CD4-positive, alpha-beta memory T cell (primary cell): ENCODE data around the gene ADAD2. TPM values are rescaled to one million over a fixed set of nuclear protein-coding genes. Genes with fewer than 3 reads are reported as not detected.

Experiments used
- CTCF ChIA-PET: fragments of 350-600 bp; sonication (Branson Sonifier 250); formaldehyde crosslinking; loops from one replicate; lab custom pipeline; 2021; ENCODE audit warnings: inconsistent platforms; ENCODE audit not compliant: partially characterized antibody; lab: Charles Lee
- POLR2A ChIA-PET: fragments of 350-600 bp; sonication (Branson Sonifier 250); formaldehyde crosslinking; loops from one replicate; lab custom pipeline; 2021; ENCODE audit not compliant: partially characterized antibody; lab: Charles Lee
- DNase-seq, 5 donors: peaks; one replicate each; pipeline versions ENCODE4 v3.0.0 to v3.0.0-alpha.2; 2020 to 2022; ENCODE audit warnings: mixed read lengths in 1 of 5
- H3K27ac ChIP-seq: one replicate; pipeline ENCODE4 v1.7.0; 2013; ENCODE audit warnings: low read depth, low read length
- H3K27me3 ChIP-seq: 2 replicates; pipeline ENCODE4 v1.7.0; 2013; ENCODE audit warnings: mild to moderate bottlenecking, low read length, moderate library complexity; ENCODE audit not compliant: insufficient read depth
- H3K36me3 ChIP-seq: 2 replicates; pipeline ENCODE4 v1.7.0; 2013; ENCODE audit warnings: mild to moderate bottlenecking, low read length, moderate library complexity; ENCODE audit not compliant: insufficient read depth
- H3K4me1 ChIP-seq: 2 replicates; pipeline ENCODE4 v1.7.0; 2013; ENCODE audit warnings: mild to moderate bottlenecking, low read length, moderate library complexity; ENCODE audit not compliant: insufficient read depth
- H3K4me3 ChIP-seq, 2 donors: one replicate each; pipeline ENCODE4 v1.7.0; 2013; ENCODE audit warnings: low read length in 2 of 2, mild to moderate bottlenecking in 1 of 2
- H3K9me3 ChIP-seq, 2 donors: one replicate each; pipeline ENCODE4 v1.7.0; 2013; ENCODE audit warnings: low read length in 2 of 2, control low read depth in 1 of 2; ENCODE audit not compliant: control insufficient read depth in 1 of 2
- H3K27ac Mint-ChIP-seq, 7 donors: one replicate each; pipeline ENCODE4 v1.8.0; 2020 to 2021; ENCODE audit warnings: mixed read lengths in 7 of 7, mild to moderate bottlenecking in 6 of 7, inconsistent platforms in 3 of 7, moderate library complexity in 3 of 7
- H3K27me3 Mint-ChIP-seq, 2 donors: one replicate each; pipeline ENCODE4 v1.8.0; 2020 to 2021; ENCODE audit warnings: mixed read lengths in 2 of 2
- H3K36me3 Mint-ChIP-seq, 2 donors: one replicate each; pipeline ENCODE4 v1.8.0; 2020 to 2021; ENCODE audit warnings: mixed read lengths in 2 of 2, inconsistent platforms in 1 of 2, mild to moderate bottlenecking in 1 of 2
- H3K4me1 Mint-ChIP-seq, 4 donors: one replicate each; pipeline ENCODE4 v1.8.0; 2020 to 2021; ENCODE audit warnings: mixed read lengths in 4 of 4, mild to moderate bottlenecking in 1 of 4
- H3K4me3 Mint-ChIP-seq, 8 donors: one replicate each; pipeline ENCODE4 v1.8.0; 2020 to 2021; ENCODE audit warnings: mixed read lengths in 8 of 8, mild to moderate bottlenecking in 7 of 8, moderate library complexity in 6 of 8, inconsistent platforms in 3 of 8
- H3K9me3 Mint-ChIP-seq, 8 donors: one replicate each; pipeline ENCODE4 v1.8.0; 2020 to 2021; ENCODE audit warnings: mixed read lengths in 8 of 8, mild to moderate bottlenecking in 5 of 8, inconsistent platforms in 3 of 8, moderate library complexity in 1 of 8
- intact Hi-C: fragments of 100-400 bp; cut with micrococcal nuclease; formaldehyde crosslinking; loops from one replicate; pipeline ENCODE4 v1.15.1; 2023
- polyA plus RNA-seq, 2 donors: library from polyadenylated mRNA; unstranded; fragments of 300-500 nt; fragmentation: Illumina TruSeq; gene quantifications; one replicate each; pipeline ENCODE4 v1.2.3, GENCODE V29; 2021
- total RNA-seq, 2 experiments: library from RNA; stranded (reverse); gene quantifications; one replicate each; pipeline ENCODE4 v1.2.3, GENCODE V29; 2021

Gene ADAD2
- total and polyA plus RNA-seq, 4 experiments from 2014 or later, result not detected

GRCh38 chr16:84246679-84247077, 55.7 kb downstream of the ADAD2 start:
- Mint-ChIP-seq H3K36me3 (no peaks in the 10 kb centered on the region), H3K9me3 (peaks cover 0 to 6% (median 4%) of the 10 kb centered on the region in 8 donors), H3K27ac (no peak overlapping the region), H3K4me1 (peaks cover 0 to 5% (median under 1%) of the 10 kb centered on the region in 4 donors), H3K27me3 (peaks cover 10 to 19% of the 10 kb centered on the region in 2 donors), H3K4me3 (no peak overlapping the region)
- no peak for DNase-seq
- ChIA-PET POLR2A (no interaction called here), CTCF (interaction anchor here (1.7 kb wide), 1 partner anchor 30 kb away, joined by 10 read pairs; no protein-coding TSS in a partner anchor)
- H3K27ac ChIP-seq, result no peak overlapping the region
- H3K36me3 ChIP-seq, result no peaks in the 10 kb centered on the region
- no peak overlapping the region for H3K4me3 ChIP-seq
- H3K9me3 ChIP-seq, result no peaks in the 10 kb centered on the region
- H3K4me1 ChIP-seq, result no peaks in the 10 kb centered on the region
- intact Hi-C loops, result no loop called here
- no peaks in the 10 kb centered on the region for H3K27me3 ChIP-seq

Other genes starting within 250 kb of the ADAD2 start
- gene OSGIN1, start 237.9 kb upstream of the ADAD2 start, total RNA-seq, result 1 to 10 TPM; 1.1 to 1.2 TPM
- under 1 TPM in 1 of 2 donors, not detected in 1; 0.28 TPM for gene OSGIN1, start 237.9 kb upstream of the ADAD2 start, polyA plus RNA-seq
- not detected for gene NECAB2, start 222.9 kb upstream of the ADAD2 start, total RNA-seq
- not detected for gene NECAB2, start 222.9 kb upstream of the ADAD2 start, polyA plus RNA-seq
- gene SLC38A8, start 148.4 kb upstream of the ADAD2 start, total RNA-seq, result not detected
- not detected for gene SLC38A8, start 148.4 kb upstream of the ADAD2 start, polyA plus RNA-seq
- gene MBTPS1, start 74.2 kb upstream of the ADAD2 start, total RNA-seq, result 100 to 1,000 TPM; 137 to 140 TPM
- gene MBTPS1, start 74.2 kb upstream of the ADAD2 start, polyA plus RNA-seq, result 10 to 100 TPM; 53.9 to 61.4 TPM
- 10 to 100 TPM; 20.1 to 23.0 TPM for gene HSDL1, start 46.0 kb upstream of the ADAD2 start, total RNA-seq
- gene HSDL1, start 46.0 kb upstream of the ADAD2 start, polyA plus RNA-seq, result 10 to 100 TPM in 1 of 2 donors, 1 to 10 TPM in 1; 9.9 to 11.4 TPM
- gene DNAAF1, start 45.8 kb upstream of the ADAD2 start, total RNA-seq, result under 1 TPM in 1 of 2 experiments, not detected in 1; 0.19 TPM
- gene DNAAF1, start 45.8 kb upstream of the ADAD2 start, polyA plus RNA-seq, result 1 to 10 TPM in 1 of 2 donors, not detected in 1; 1.2 TPM
- 100 to 1,000 TPM in 1 of 2 experiments, 10 to 100 TPM in 1; 91.5 to 102 TPM for gene TAF1C, start 4.1 kb upstream of the ADAD2 start, total RNA-seq
- gene TAF1C, start 4.1 kb upstream of the ADAD2 start, polyA plus RNA-seq, result 10 to 100 TPM in 1 of 2 donors, 1 to 10 TPM in 1; 4.1 to 10.9 TPM
- gene KCNG4, start 48.9 kb downstream of the ADAD2 start, total RNA-seq, result not detected
- not detected for gene KCNG4, start 48.9 kb downstream of the ADAD2 start, polyA plus RNA-seq
- not detected for gene WFDC1, start 103.7 kb downstream of the ADAD2 start, total RNA-seq
- gene WFDC1, start 103.7 kb downstream of the ADAD2 start, polyA plus RNA-seq, result not detected
- gene ATP2C2, start 177.4 kb downstream of the ADAD2 start, total RNA-seq, result not detected
- gene ATP2C2, start 177.4 kb downstream of the ADAD2 start, polyA plus RNA-seq, result not detected